ENCODE measurements around the gene CWC15. TPM values are rescaled to one million over a fixed set of nuclear protein-coding genes. Genes with fewer than 3 reads are reported as not detected.

Gene CWC15
- total and polyA plus RNA-seq, 10 of the 15 experiments (the other 5 are each of a cell fraction or from before 2014, with no cell fraction given): 43.3 to 142 (median 75.1) TPM

DNA sequence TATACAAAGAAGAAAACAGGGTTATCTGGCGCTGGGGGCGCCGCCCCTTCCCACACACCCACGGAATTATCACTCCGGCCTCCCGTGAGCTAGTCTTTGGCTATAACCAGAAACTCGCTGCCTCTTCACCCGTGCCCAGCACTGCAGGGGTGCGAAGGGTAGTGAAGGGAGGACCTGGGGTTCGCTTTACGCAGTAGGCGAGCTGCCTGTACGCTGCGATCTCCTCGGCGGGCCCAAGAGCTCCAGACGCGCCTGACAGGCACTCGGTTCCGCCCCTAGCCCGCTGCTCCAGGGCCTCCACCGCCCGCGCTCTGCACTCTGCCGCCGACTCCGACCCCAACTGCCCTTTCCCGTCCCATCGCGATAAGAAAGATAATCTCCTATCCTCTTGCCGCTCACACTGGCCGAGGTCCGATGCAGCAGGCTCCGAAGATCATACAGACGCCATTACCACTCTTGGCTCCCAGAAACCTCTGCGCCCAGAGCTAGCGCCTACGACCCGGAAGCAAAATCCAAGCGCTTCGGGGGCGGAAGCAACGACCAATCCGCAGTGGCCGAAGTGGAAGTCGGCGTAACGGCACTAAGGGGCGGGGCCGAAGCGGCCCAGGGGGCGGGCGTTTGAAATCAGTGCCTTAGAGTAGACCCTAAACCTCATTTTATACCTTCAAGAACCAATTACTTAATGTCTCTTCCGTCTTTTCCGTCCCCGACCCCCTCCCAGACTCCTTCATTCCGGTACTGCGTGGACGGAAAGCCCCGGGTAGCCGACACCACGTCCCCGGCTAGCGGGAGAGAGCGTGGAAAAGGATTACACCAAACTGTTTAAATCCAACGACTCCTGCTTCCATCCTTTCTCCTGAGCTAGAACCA is at the start of gene CWC15, which contains the start of gene KDM4D (continued):
- TF ChIP-seq, protein P1, sequence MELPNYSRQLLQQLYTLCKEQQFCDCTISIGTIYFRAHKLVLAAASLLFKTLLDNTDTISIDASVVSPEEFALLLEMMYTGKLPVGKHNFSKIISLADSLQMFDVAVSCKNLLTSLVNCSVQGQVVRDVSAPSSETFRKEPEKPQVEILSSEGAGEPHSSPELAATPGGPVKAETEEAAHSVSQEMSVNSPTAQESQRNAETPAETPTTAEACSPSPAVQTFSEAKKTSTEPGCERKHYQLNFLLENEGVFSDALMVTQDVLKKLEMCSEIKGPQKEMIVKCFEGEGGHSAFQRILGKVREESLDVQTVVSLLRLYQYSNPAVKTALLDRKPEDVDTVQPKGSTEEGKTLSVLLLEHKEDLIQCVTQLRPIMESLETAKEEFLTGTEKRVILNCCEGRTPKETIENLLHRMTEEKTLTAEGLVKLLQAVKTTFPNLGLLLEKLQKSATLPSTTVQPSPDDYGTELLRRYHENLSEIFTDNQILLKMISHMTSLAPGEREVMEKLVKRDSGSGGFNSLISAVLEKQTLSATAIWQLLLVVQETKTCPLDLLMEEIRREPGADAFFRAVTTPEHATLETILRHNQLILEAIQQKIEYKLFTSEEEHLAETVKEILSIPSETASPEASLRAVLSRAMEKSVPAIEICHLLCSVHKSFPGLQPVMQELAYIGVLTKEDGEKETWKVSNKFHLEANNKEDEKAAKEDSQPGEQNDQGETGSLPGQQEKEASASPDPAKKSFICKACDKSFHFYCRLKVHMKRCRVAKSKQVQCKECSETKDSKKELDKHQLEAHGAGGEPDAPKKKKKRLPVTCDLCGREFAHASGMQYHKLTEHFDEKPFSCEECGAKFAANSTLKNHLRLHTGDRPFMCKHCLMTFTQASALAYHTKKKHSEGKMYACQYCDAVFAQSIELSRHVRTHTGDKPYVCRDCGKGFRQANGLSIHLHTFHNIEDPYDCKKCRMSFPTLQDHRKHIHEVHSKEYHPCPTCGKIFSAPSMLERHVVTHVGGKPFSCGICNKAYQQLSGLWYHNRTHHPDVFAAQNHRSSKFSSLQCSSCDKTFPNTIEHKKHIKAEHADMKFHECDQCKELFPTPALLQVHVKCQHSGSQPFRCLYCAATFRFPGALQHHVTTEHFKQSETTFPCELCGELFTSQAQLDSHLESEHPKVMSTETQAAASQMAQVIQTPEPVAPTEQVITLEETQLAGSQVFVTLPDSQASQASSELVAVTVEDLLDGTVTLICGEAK (IDR thresholded peaks at IDR 0.05; ENCODE audit: borderline replicate concordance): peak; percentile 94
- no peak for TF ChIP-seq CBX3 (IDR thresholded peaks at IDR 0.05; ENCODE audit: borderline replicate concordance, low read depth)
- TF ChIP-seq SMAD5 (IDR thresholded peaks at IDR 0.05; ENCODE audit: low read depth): peak; percentile 69; the same call in 1 of the 2 replicates
- no peak for TF ChIP-seq IRF4 (IDR thresholded peaks at IDR 0.05; ENCODE audit: low read depth, low read length)
- TF ChIP-seq BACH1 (IDR thresholded peaks at IDR 0.05; ENCODE audit: borderline replicate concordance): no peak
- TF ChIP-seq SPI1 (IDR thresholded peaks at IDR 0.05; ENCODE audit: borderline replicate concordance, insufficient read depth, low read depth, low read length): no peak
- TF ChIP-seq CBFB (IDR thresholded peaks at IDR 0.05; ENCODE audit: low read depth): peak; percentile 24; the same call in 1 of the 2 replicates
- no peak for TF ChIP-seq SUPT20H (IDR thresholded peaks at IDR 0.05; ENCODE audit: borderline replicate concordance, control insufficient read depth, low read depth, low read length)
- TF ChIP-seq HCFC1 (IDR thresholded peaks at IDR 0.05; ENCODE audit: low read length): peak; percentile 76
- TF ChIP-seq SRF (IDR thresholded peaks at IDR 0.05; ENCODE audit: low read depth in 2 of 2, low read length in 2 of 2): no peak
- TF ChIP-seq, protein P2, sequence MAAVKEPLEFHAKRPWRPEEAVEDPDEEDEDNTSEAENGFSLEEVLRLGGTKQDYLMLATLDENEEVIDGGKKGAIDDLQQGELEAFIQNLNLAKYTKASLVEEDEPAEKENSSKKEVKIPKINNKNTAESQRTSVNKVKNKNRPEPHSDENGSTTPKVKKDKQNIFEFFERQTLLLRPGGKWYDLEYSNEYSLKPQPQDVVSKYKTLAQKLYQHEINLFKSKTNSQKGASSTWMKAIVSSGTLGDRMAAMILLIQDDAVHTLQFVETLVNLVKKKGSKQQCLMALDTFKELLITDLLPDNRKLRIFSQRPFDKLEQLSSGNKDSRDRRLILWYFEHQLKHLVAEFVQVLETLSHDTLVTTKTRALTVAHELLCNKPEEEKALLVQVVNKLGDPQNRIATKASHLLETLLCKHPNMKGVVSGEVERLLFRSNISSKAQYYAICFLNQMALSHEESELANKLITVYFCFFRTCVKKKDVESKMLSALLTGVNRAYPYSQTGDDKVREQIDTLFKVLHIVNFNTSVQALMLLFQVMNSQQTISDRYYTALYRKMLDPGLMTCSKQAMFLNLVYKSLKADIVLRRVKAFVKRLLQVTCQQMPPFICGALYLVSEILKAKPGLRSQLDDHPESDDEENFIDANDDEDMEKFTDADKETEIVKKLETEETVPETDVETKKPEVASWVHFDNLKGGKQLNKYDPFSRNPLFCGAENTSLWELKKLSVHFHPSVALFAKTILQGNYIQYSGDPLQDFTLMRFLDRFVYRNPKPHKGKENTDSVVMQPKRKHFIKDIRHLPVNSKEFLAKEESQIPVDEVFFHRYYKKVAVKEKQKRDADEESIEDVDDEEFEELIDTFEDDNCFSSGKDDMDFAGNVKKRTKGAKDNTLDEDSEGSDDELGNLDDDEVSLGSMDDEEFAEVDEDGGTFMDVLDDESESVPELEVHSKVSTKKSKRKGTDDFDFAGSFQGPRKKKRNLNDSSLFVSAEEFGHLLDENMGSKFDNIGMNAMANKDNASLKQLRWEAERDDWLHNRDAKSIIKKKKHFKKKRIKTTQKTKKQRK (IDR thresholded peaks at IDR 0.05; ENCODE audit: low read depth, low read length): no peak
- peak; percentile 76; the same call in 1 of the 2 replicates for TF ChIP-seq TBL1XR1 (IDR thresholded peaks at IDR 0.05; ENCODE audit: low read depth, low read length)
- TF ChIP-seq HDAC6 (IDR thresholded peaks at IDR 0.05; ENCODE audit: unreplicated experiment): no peak
- TF ChIP-seq TARDBP (IDR thresholded peaks at IDR 0.05; ENCODE audit: borderline replicate concordance): no peak
- peak; percentile 29; the same call in 1 of the 2 replicates for TF ChIP-seq TCF12 (IDR thresholded peaks at IDR 0.05; ENCODE audit: low read depth, low read length)
- TF ChIP-seq, protein P3, sequence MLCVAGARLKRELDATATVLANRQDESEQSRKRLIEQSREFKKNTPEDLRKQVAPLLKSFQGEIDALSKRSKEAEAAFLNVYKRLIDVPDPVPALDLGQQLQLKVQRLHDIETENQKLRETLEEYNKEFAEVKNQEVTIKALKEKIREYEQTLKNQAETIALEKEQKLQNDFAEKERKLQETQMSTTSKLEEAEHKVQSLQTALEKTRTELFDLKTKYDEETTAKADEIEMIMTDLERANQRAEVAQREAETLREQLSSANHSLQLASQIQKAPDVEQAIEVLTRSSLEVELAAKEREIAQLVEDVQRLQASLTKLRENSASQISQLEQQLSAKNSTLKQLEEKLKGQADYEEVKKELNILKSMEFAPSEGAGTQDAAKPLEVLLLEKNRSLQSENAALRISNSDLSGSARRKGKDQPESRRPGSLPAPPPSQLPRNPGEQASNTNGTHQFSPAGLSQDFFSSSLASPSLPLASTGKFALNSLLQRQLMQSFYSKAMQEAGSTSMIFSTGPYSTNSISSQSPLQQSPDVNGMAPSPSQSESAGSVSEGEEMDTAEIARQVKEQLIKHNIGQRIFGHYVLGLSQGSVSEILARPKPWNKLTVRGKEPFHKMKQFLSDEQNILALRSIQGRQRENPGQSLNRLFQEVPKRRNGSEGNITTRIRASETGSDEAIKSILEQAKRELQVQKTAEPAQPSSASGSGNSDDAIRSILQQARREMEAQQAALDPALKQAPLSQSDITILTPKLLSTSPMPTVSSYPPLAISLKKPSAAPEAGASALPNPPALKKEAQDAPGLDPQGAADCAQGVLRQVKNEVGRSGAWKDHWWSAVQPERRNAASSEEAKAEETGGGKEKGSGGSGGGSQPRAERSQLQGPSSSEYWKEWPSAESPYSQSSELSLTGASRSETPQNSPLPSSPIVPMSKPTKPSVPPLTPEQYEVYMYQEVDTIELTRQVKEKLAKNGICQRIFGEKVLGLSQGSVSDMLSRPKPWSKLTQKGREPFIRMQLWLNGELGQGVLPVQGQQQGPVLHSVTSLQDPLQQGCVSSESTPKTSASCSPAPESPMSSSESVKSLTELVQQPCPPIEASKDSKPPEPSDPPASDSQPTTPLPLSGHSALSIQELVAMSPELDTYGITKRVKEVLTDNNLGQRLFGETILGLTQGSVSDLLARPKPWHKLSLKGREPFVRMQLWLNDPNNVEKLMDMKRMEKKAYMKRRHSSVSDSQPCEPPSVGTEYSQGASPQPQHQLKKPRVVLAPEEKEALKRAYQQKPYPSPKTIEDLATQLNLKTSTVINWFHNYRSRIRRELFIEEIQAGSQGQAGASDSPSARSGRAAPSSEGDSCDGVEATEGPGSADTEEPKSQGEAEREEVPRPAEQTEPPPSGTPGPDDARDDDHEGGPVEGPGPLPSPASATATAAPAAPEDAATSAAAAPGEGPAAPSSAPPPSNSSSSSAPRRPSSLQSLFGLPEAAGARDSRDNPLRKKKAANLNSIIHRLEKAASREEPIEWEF (IDR thresholded peaks at IDR 0.05; ENCODE audit: insufficient replicate concordance, low read depth, low read length): no peak
- peak; percentile 99 for TF ChIP-seq NR2C1 (IDR thresholded peaks at IDR 0.05)
